Activated CD4-positive, alpha-beta T cell treated with anti-CD3 and anti-CD28 coated beads, Interleukin-2, amount 10 ng/mL, durations not matched to agents 24 days and 14 days (primary cell): Measurements from ENCODE around the gene GPR157. TPM values are rescaled to one million over a fixed set of nuclear protein-coding genes. Genes with fewer than 3 reads are reported as not detected.
"Not testable (repeated sequence)": the region's sequence is repeated elsewhere in the genome, so short reads cannot be mapped to it uniquely, and the experiment has no call there.

Experiments used
- DNase-seq: peaks from one replicate; pipeline ENCODE4 v3.0.0; 2022
- H3K27ac Mint-ChIP-seq: one replicate; pipeline ENCODE4 v1.8.0; 2022; ENCODE audit warnings: mild to moderate bottlenecking, mixed read lengths
- H3K27me3 Mint-ChIP-seq: one replicate; pipeline ENCODE4 v1.8.0; 2022; ENCODE audit warnings: mixed read lengths
- H3K36me3 Mint-ChIP-seq: one replicate; pipeline ENCODE4 v1.8.0; 2022; ENCODE audit warnings: low read depth, mild to moderate bottlenecking, mixed read lengths
- H3K4me1 Mint-ChIP-seq: one replicate; pipeline ENCODE4 v1.8.0; 2021; ENCODE audit warnings: mixed read lengths
- H3K4me3 Mint-ChIP-seq: one replicate; pipeline ENCODE4 v1.8.0; 2022; ENCODE audit warnings: mild to moderate bottlenecking, moderate library complexity, mixed read lengths
- H3K9me3 Mint-ChIP-seq: one replicate; pipeline ENCODE4 v1.8.0; 2021; ENCODE audit warnings: mixed read lengths
- intact Hi-C: fragments of 100-400 bp; cut with micrococcal nuclease; formaldehyde crosslinking; loops from one replicate; pipeline ENCODE4 v1.15.1; 2023
- total RNA-seq: library from RNA; stranded (reverse); gene quantifications from 2 replicates; pipeline ENCODE4 v1.2.3, GENCODE V29; 2022

Gene GPR157
- total RNA-seq, 1 donor from 2014 or later: 4.6 TPM

GRCh38 chr1:9100471-9101043, 28.3 kb downstream of the GPR157 start:
- Mint-ChIP-seq H3K27ac (no peak overlapping the region), H3K36me3 (no peaks in the 10 kb centered on the region), H3K4me3 (no peak overlapping the region), H3K4me1 (no peaks in the 10 kb centered on the region), H3K9me3 (no peaks in the 10 kb centered on the region), H3K27me3 (peaks cover 4% of the 10 kb centered on the region)
- no peak for DNase-seq
- intact Hi-C loops: loop anchor here (1.0 to 5.0 kb wide), 2 partner anchors 90 to 183 kb away; no protein-coding TSS in a partner anchor

GRCh38 chr1:9099555-9099954, 29.3 kb downstream of the GPR157 start:
- H3K9me3 Mint-ChIP-seq: no peaks in the 10 kb centered on the region
- no peaks in the 10 kb centered on the region for H3K4me1 Mint-ChIP-seq
- intact Hi-C loops: no loop called here
- H3K4me3 Mint-ChIP-seq: no peak overlapping the region
- no peaks in the 10 kb centered on the region for H3K36me3 Mint-ChIP-seq
- peaks cover 5% of the 10 kb centered on the region for H3K27me3 Mint-ChIP-seq
- no peak overlapping the region for H3K27ac Mint-ChIP-seq
- no peak for DNase-seq

GRCh38 chr1:9097947-9098705, 30.8 kb downstream of the GPR157 start:
- Mint-ChIP-seq H3K4me3 (no peak overlapping the region), H3K27ac (no peak overlapping the region), H3K27me3 (peaks cover 5% of the 10 kb centered on the region)

GRCh38 chr1:9095818-9096217, 33.1 kb downstream of the GPR157 start:
- DNase-seq: no peak
- Mint-ChIP-seq H3K9me3 (no peaks in the 10 kb centered on the region), H3K4me1 (no peaks in the 10 kb centered on the region), H3K27me3 (peaks cover 5% of the 10 kb centered on the region), H3K27ac (no peak overlapping the region), H3K4me3 (no peak overlapping the region), H3K36me3 (no peaks in the 10 kb centered on the region)
- intact Hi-C loops: no loop called here

More at GRCh38 chr1:9097947-9098705, 30.8 kb downstream of the GPR157 start:
- Mint-ChIP-seq H3K36me3 (no peaks in the 10 kb centered on the region), H3K9me3 (no peaks in the 10 kb centered on the region), H3K4me1 (no peaks in the 10 kb centered on the region)
- intact Hi-C loops: no loop called here
- DNase-seq: no peak

GRCh38 chr1:9093996-9094595, 34.8 kb downstream of the GPR157 start:
- DNase-seq, intact Hi-C loops, H3K4me1 Mint-ChIP-seq, H3K9me3 Mint-ChIP-seq, H3K36me3 Mint-ChIP-seq, H3K27me3 Mint-ChIP-seq, H3K4me3 Mint-ChIP-seq, H3K27ac Mint-ChIP-seq: not testable (repeated sequence)

GRCh38 chr1:9093581-9093980, 35.3 kb downstream of the GPR157 start:
- Mint-ChIP-seq H3K9me3 (no peaks in the 10 kb centered on the region), H3K27me3 (peaks cover 11% of the 10 kb centered on the region), H3K27ac (no peak overlapping the region), H3K4me3 (no peak overlapping the region), H3K4me1 (no peaks in the 10 kb centered on the region), H3K36me3 (no peaks in the 10 kb centered on the region)
- intact Hi-C loops: no loop called here
- no peak for DNase-seq

- no peaks in the 10 kb centered on the region for H3K4me1 Mint-ChIP-seq
- no peak overlapping the region for H3K27ac Mint-ChIP-seq
- H3K9me3 Mint-ChIP-seq: no peaks in the 10 kb centered on the region
- H3K36me3 Mint-ChIP-seq: no peaks in the 10 kb centered on the region
- H3K4me3 Mint-ChIP-seq: no peak overlapping the region
- intact Hi-C loops: no loop called here
- no peak for DNase-seq
- peaks cover 13% of the 10 kb centered on the region for H3K27me3 Mint-ChIP-seq
Measured at GRCh38 chr1:9093091-9093490, 35.8 kb downstream of the GPR157 start.

GRCh38 chr1:9088807-9089206, 40.1 kb downstream of the GPR157 start:
- no peak for DNase-seq
- peaks cover 19% of the 10 kb centered on the region for H3K27me3 Mint-ChIP-seq
- intact Hi-C loops: no loop called here
- H3K27ac Mint-ChIP-seq: no peak overlapping the region
- no peak overlapping the region for H3K4me3 Mint-ChIP-seq
- H3K4me1 Mint-ChIP-seq: peaks cover 2% of the 10 kb centered on the region
- no peaks in the 10 kb centered on the region for H3K9me3 Mint-ChIP-seq
- H3K36me3 Mint-ChIP-seq: no peaks in the 10 kb centered on the region

- H3K9me3 Mint-ChIP-seq: no peaks in the 10 kb centered on the region
- H3K4me1 Mint-ChIP-seq: peaks cover 13% of the 10 kb centered on the region
- no peak overlapping the region for H3K4me3 Mint-ChIP-seq
- intact Hi-C loops: no loop called here
- DNase-seq: no peak
- H3K27ac Mint-ChIP-seq: no peak overlapping the region
- no peaks in the 10 kb centered on the region for H3K36me3 Mint-ChIP-seq
- peaks cover 19% of the 10 kb centered on the region for H3K27me3 Mint-ChIP-seq
Measured at GRCh38 chr1:9087411-9088125, 41.3 kb downstream of the GPR157 start.

GRCh38 chr1:9086796-9087195, 42.1 kb downstream of the GPR157 start:
- no peak for DNase-seq
- peaks cover 17% of the 10 kb centered on the region for H3K4me1 Mint-ChIP-seq
- peaks cover 19% of the 10 kb centered on the region for H3K27me3 Mint-ChIP-seq
- intact Hi-C loops: no loop called here
- H3K4me3 Mint-ChIP-seq: no peak overlapping the region
- H3K27ac Mint-ChIP-seq: no peak overlapping the region
- no peaks in the 10 kb centered on the region for H3K9me3 Mint-ChIP-seq
- H3K36me3 Mint-ChIP-seq: no peaks in the 10 kb centered on the region

GRCh38 chr1:9086045-9086444, 42.9 kb downstream of the GPR157 start:
- Mint-ChIP-seq H3K4me1 (peaks cover 20% of the 10 kb centered on the region), H3K4me3 (no peak overlapping the region), H3K36me3 (no peaks in the 10 kb centered on the region), H3K27ac (no peak overlapping the region), H3K9me3 (no peaks in the 10 kb centered on the region), H3K27me3 (peaks cover 19% of the 10 kb centered on the region)
- DNase-seq: no peak
- intact Hi-C loops: no loop called here

- H3K9me3 Mint-ChIP-seq: no peaks in the 10 kb centered on the region
- no peak overlapping the region for H3K27ac Mint-ChIP-seq
- H3K27me3 Mint-ChIP-seq: peaks cover 19% of the 10 kb centered on the region
- no peak overlapping the region for H3K4me3 Mint-ChIP-seq
- intact Hi-C loops: no loop called here
- H3K36me3 Mint-ChIP-seq: no peaks in the 10 kb centered on the region
- DNase-seq: no peak
- peaks cover 23% of the 10 kb centered on the region for H3K4me1 Mint-ChIP-seq
Measured at GRCh38 chr1:9085306-9085940, 43.5 kb downstream of the GPR157 start.

GRCh38 chr1:9084906-9085305, 44.0 kb downstream of the GPR157 start:
- no peak for DNase-seq

More at GRCh38 chr1:9084906-9085305, 44.0 kb downstream of the GPR157 start:
- Mint-ChIP-seq H3K27ac (no peak overlapping the region), H3K9me3 (no peaks in the 10 kb centered on the region), H3K4me3 (no peak overlapping the region), H3K27me3 (peaks cover 20% of the 10 kb centered on the region), H3K4me1 (peaks cover 26% of the 10 kb centered on the region), H3K36me3 (no peaks in the 10 kb centered on the region)
- intact Hi-C loops: no loop called here
